Activated naive CD8-positive, alpha-beta T cell treated with anti-CD3 and anti-CD28 coated beads, Interleukin-2, amount 50 U/mL, for 24 hours (primary cell): ENCODE results near the gene FLNC.
A peak's percentile ranks its signal among the peaks of the same experiment; 100 is the strongest.

Experiments used
- ATAC-seq: fragments of 150-1000 bp; cut with Tn5 transposase; one replicate; pipeline ENCODE4 v1.10.0; 2021
- DNase-seq: peaks from one replicate; pipeline ENCODE4 v3.0.0; 2021
- H3K27ac Mint-ChIP-seq: one replicate; pipeline ENCODE4 v1.8.0; 2021; ENCODE audit warnings: mild to moderate bottlenecking, mixed read lengths
- H3K27me3 Mint-ChIP-seq: one replicate; pipeline ENCODE4 v1.8.0; 2021; ENCODE audit warnings: mixed read lengths
- H3K36me3 Mint-ChIP-seq: one replicate; pipeline ENCODE4 v1.8.0; 2021; ENCODE audit warnings: low read depth, mixed read lengths
- H3K4me1 Mint-ChIP-seq: one replicate; pipeline ENCODE4 v1.8.0; 2021; ENCODE audit warnings: mixed read lengths
- H3K4me3 Mint-ChIP-seq: one replicate; pipeline ENCODE4 v1.8.0; 2021; ENCODE audit warnings: mild to moderate bottlenecking, moderate library complexity, mixed read lengths
- H3K9me3 Mint-ChIP-seq: one replicate; pipeline ENCODE4 v1.8.0; 2021; ENCODE audit warnings: mixed read lengths

The FLNC gene

DNA sequence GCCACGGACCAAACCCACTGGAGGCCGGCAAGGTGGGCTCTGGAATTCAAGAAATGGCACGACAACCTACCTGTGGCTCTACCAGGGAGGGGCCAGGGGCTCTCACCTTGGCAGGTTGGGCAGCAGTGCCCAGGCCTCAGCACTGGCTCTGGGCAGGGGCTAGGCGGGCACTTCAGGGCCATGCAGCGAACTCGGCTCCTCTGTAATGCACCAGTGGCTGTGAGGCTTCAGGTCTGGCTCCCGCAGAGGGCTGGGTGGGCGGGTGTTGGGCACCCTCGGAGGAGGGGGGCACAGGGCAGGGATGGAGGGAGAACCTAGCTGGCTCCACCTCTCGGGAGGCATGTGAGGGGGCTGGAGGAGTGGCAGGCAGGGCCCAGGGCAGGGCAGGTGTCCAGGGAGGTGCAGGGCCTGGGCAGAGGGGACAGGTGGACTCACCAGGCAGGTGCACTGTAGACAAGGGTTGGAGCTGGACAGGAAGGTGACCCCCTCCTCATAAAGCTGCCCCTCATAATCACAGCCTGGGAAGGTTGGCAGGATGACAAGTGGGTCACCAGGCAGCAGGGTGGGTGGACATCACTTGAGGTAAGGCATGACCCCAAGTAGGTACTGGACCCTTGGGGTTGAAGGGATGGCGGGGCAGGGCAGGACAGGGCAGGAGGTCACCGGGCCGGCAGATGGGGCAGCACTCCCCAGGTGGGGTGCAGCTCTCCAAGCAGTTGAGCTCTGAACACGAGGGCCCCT, 73.6 kb downstream of the FLNC start:
- H3K36me3 Mint-ChIP-seq = no peaks in the 10 kb centered on the region
- DNase-seq (no peak), ATAC-seq (no peak)
- no peaks in the 10 kb centered on the region for H3K9me3 Mint-ChIP-seq
- peaks cover 22% of the 10 kb centered on the region for H3K27me3 Mint-ChIP-seq
- no peaks in the 10 kb centered on the region for H3K4me1 Mint-ChIP-seq
- H3K4me3 Mint-ChIP-seq = no peak overlapping the region
- H3K27ac Mint-ChIP-seq = no peak overlapping the region

DNA sequence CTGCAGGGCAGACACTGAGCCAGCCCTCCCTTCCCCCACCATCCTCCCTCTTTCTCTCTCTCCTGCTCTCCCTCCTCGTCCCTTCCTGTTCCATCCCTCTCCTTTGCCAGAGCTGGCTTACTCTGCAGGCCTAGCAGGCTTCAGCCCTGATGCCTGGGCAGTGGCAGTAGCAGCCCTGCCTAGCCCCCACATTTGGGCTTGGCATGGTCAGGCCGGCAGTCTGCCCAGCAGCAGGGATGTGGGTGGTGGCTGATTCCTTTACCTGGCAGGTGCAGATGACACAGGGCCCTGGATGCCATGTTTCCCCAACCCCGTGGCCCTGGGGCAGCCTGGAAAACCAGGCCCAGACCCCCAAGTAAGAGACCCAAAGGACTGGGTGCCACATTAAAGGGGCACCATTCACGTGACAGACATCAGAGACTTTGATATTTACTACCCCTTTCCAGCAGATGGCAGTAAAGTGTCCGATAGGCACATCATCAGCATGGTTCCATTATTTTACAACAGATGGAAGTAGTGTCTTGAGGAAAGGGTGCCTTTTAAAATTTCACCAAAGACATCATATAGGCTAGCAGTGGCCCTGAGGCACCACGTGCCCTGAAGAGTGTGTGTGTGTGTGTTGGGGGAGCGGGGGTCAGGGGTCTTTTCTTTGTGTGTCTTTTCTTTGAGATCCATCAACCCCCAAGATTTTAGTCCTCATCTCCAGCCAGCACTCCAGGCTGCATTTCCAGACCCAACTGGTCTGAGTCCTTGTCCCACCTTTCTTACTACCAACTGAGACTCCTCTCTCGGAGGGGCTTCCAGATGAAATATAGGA, 74.4 kb downstream of the FLNC start:
- H3K9me3 Mint-ChIP-seq = no peaks in the 10 kb centered on the region
- H3K36me3 Mint-ChIP-seq = no peaks in the 10 kb centered on the region
- no peak for DNase-seq
- peak; percentile 70 for ATAC-seq
- H3K27ac Mint-ChIP-seq = no peak overlapping the region
- no peak overlapping the region for H3K4me3 Mint-ChIP-seq
- H3K4me1 Mint-ChIP-seq = no peaks in the 10 kb centered on the region
- peaks cover 28% of the 10 kb centered on the region for H3K27me3 Mint-ChIP-seq

GRCh38 chr7:128906001-128906765, 76.0 kb downstream of the FLNC start:
- Mint-ChIP-seq H3K4me1 (no peaks in the 10 kb centered on the region), H3K27me3 (peaks cover 39% of the 10 kb centered on the region), H3K9me3 (no peaks in the 10 kb centered on the region)

DNA sequence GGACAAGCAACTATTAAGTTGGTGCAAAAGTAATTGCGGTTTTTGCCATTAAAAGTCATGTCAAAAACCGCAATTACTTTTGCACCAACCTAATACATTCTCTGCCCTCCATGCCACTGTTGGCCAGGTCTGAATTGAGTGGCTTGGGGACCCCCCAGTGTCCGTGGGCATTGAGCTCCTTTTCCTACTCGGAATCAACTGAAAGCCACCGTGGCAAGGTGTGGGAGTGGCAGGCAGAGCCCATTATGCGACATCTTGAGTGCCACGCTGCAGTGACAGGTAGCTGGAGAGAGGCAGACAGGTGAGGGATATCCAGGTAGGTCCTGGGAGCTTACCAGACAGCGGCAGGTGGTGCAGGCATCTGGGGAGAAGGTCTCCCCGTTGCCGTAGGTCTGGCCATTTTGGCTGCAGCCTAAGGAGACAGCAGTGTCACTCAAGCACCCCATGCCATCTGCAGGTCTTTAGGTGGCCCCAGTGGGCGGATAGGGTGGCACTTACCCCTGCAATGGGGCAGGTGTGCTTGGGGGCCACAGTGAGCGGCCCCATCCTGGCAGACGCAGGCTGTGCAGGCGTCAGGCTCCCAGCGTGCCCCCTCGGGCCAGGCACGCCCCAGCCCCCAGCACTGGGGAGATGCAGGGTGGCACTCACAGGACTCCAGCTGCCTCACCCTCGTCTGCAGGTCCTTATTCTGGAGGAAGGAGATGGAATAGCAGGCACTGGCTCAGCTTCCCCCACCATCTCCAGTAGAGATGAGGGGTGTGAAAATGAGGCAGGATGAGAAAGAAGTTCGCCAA, 76.8 kb downstream of the FLNC start:
- peaks cover 41% of the 10 kb centered on the region for H3K27me3 Mint-ChIP-seq
- no peaks in the 10 kb centered on the region for H3K36me3 Mint-ChIP-seq
- no peaks in the 10 kb centered on the region for H3K4me1 Mint-ChIP-seq
- no peaks in the 10 kb centered on the region for H3K9me3 Mint-ChIP-seq
- H3K4me3 Mint-ChIP-seq = no peak overlapping the region
- DNase-seq (no peak), ATAC-seq (no peak)
- no peak overlapping the region for H3K27ac Mint-ChIP-seq

More at GRCh38 chr7:128906001-128906765, 76.0 kb downstream of the FLNC start:
- H3K27ac Mint-ChIP-seq = no peak overlapping the region
- H3K36me3 Mint-ChIP-seq = no peaks in the 10 kb centered on the region
- no peak overlapping the region for H3K4me3 Mint-ChIP-seq
- DNase-seq = no peak
- ATAC-seq = no peak
